Measurements from ENCODE around the gene RAB3A.
A peak's percentile ranks its signal among the peaks of the same experiment; 100 is the strongest.
"Not testable (repeated sequence)": the region's sequence is repeated elsewhere in the genome, so short reads cannot be mapped to it uniquely, and the experiment has no call there.

RAB3A gene

DNA sequence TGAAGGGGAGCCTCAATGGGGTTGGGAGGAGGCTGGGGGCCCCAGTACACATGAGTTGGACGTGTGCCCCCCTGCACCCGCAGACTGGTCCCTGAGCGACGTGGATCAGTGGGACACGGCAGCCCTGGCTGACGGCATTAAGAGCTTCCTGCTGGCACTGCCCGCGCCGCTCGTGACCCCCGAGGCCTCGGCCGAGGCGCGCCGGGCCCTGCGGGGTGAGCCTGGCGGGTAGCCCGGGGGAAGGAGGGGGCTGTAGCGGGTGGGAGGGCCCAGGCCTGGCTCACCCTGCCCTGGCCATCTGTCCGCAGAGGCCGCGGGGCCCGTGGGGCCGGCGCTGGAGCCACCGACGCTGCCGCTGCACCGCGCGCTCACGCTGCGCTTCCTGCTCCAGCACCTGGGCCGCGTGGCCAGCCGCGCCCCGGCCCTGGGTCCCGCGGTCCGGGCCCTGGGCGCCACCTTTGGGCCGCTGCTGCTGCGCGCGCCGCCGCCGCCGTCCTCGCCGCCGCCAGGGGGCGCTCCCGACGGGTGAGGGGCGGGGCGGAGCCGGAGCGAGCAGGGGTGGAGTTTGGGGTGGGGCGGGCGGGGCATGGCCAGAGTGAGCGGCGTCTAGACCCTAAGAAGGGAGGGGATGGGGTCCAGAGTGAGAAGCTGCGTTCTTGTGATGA lies 42.7 kb downstream of the RAB3A start:
- Histone ChIP-seq H3K27ac (ENCODE audit: low read length) (no peak overlapping the region), H3K4me3 (ENCODE audit: low read length) (no peak overlapping the region)

DNA sequence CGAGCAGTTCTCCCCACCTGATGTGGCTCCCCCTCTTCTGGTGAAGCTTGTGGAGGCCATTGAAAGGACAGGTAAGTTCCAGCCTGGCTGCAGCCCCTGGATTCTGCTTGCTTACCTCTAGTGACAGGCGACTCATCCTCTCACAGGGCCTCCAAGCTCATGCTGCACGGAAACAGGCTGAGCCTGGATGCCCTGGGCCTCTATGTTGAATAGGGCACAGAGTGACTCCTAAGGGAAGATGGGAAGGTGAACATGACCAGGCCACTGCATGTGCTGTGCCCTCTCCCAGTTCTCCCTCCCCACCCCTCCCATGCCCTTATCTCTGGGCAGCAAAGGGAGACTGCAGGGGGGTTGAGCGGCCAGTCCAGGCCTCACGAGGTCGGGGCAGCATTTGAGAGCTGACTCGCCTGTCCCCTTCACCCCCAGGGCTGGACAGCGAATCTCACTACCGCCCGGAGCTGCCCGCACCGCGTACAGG lies 43.3 kb downstream of the RAB3A start:
- peaks cover 11% of the 10 kb centered on the region for H3K36me3 ChIP-seq (ENCODE audit: control insufficient read depth, low read depth, low read length)
- peak overlapping the region; percentile 15 for H3K9ac ChIP-seq (ENCODE audit: low read length)
- H3K4me1 ChIP-seq (ENCODE audit: control insufficient read depth, low read depth, low read length), result no peaks in the 10 kb centered on the region
- no peak overlapping the region for H3K4me3 ChIP-seq (ENCODE audit: low read length)
- no peak overlapping the region for H3K27ac ChIP-seq (ENCODE audit: low read length)
- no peaks in the 10 kb centered on the region for H3K9me3 ChIP-seq (ENCODE audit: control insufficient read depth, low read depth, low read length)
- no peaks in the 10 kb centered on the region for H3K27me3 ChIP-seq (ENCODE audit: control insufficient read depth, insufficient read depth, low read length)

More for the DNA sequence above, 42.7 kb downstream of the RAB3A start:
- Histone ChIP-seq H3K4me1 (ENCODE audit: control insufficient read depth, low read depth, low read length) (no peaks in the 10 kb centered on the region), H3K27me3 (ENCODE audit: control insufficient read depth, insufficient read depth, low read length) (no peaks in the 10 kb centered on the region), H3K36me3 (ENCODE audit: control insufficient read depth, low read depth, low read length) (peaks cover 17% of the 10 kb centered on the region), H3K9me3 (ENCODE audit: control insufficient read depth, low read depth, low read length) (no peaks in the 10 kb centered on the region), H3K9ac (ENCODE audit: low read length) (peak overlapping the region; percentile 15)

DNA sequence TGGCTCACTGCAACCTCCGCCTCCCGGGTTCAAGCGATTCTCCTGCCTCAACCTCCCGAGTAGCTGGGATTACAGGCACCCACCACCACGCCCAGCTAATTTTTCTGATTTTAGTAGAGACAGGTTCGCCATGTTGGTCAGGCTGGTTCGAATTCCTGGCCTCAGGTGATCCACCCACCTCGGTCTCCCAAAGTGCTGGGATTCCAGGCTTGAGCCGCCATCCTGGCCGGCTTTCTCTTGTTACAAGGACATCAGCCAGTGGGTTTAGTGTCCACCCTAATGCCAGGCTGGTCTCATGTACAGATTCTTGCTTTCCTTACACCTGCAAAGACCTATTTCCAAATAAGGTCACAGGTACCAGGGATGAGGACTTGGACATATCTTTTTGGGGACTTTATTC lies 44.0 kb downstream of the RAB3A start:
- Histone ChIP-seq H3K36me3 (ENCODE audit: control insufficient read depth, low read depth, low read length) (peaks cover 10% of the 10 kb centered on the region), H3K4me3 (ENCODE audit: low read length) (no peak overlapping the region), H3K9me3 (ENCODE audit: control insufficient read depth, low read depth, low read length) (no peaks in the 10 kb centered on the region), H3K4me1 (ENCODE audit: control insufficient read depth, low read depth, low read length) (no peaks in the 10 kb centered on the region), H3K9ac (ENCODE audit: low read length) (no peak overlapping the region), H3K27me3 (ENCODE audit: control insufficient read depth, insufficient read depth, low read length) (no peaks in the 10 kb centered on the region), H3K27ac (ENCODE audit: low read length) (no peak overlapping the region)

DNA sequence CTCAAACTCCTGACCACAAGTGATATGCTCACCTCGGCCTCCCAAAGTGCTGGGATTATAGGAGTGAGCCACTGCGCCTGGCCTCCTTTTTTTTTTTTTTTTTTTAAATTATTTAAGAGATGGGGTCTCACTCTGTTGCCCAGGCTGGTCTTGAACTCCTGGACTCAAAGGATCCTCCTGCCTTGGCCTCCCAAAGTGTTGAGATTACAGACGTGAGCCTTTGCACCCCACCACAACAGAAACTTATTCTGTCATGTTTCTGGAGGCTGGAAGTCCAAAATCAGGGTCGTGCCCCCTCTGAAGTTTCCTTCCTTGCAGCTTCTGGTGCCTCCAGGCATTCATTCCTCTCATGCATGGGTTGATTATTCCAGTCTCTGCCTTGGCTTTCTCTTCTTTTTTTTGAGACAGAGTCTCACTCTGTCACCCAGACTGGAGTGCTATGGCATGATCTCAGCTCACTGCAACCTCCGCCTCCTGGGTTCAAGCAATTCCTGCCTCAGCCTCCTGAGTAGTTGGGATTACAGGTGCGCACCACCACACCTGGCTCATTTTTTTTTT lies 44.7 kb downstream of the RAB3A start:
- H3K27ac ChIP-seq (ENCODE audit: low read length); H3K4me1 ChIP-seq (ENCODE audit: control insufficient read depth, low read depth, low read length); H3K4me3 ChIP-seq (ENCODE audit: low read length); H3K9ac ChIP-seq (ENCODE audit: low read length); H3K9me3 ChIP-seq (ENCODE audit: control insufficient read depth, low read depth, low read length); H3K27me3 ChIP-seq (ENCODE audit: control insufficient read depth, insufficient read depth, low read length): not testable (repeated sequence)
- H3K36me3 ChIP-seq (ENCODE audit: control insufficient read depth, low read depth, low read length), result peaks cover 10% of the 10 kb centered on the region

DNA sequence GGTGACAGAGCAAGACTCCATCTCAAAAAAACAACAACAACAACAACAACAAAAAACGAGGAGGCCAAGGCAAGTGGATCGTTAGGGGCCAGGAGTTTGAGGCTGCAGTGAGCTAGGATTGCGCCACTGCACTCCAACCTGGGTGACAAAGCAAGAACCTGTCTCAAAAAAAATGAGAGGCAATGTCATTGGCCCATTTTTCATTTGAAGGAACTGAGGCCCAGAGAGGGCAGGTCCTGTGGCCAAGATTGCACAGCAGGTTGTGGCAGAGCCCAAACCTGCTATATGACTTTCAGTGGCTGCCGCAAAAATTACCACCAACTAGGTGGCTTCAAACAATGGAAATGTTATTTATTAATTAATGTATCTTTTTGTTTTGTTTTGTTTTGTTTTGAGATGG lies 45.4 kb downstream of the RAB3A start:
- H3K9ac ChIP-seq (ENCODE audit: low read length), result no peak overlapping the region
- no peaks in the 10 kb centered on the region for H3K9me3 ChIP-seq (ENCODE audit: control insufficient read depth, low read depth, low read length)
- H3K4me3 ChIP-seq (ENCODE audit: low read length), result no peak overlapping the region
- no peaks in the 10 kb centered on the region for H3K4me1 ChIP-seq (ENCODE audit: control insufficient read depth, low read depth, low read length)
- H3K27ac ChIP-seq (ENCODE audit: low read length), result no peak overlapping the region
- H3K36me3 ChIP-seq (ENCODE audit: control insufficient read depth, low read depth, low read length), result peaks cover 8% of the 10 kb centered on the region
- H3K27me3 ChIP-seq (ENCODE audit: control insufficient read depth, insufficient read depth, low read length), result no peaks in the 10 kb centered on the region

DNA sequence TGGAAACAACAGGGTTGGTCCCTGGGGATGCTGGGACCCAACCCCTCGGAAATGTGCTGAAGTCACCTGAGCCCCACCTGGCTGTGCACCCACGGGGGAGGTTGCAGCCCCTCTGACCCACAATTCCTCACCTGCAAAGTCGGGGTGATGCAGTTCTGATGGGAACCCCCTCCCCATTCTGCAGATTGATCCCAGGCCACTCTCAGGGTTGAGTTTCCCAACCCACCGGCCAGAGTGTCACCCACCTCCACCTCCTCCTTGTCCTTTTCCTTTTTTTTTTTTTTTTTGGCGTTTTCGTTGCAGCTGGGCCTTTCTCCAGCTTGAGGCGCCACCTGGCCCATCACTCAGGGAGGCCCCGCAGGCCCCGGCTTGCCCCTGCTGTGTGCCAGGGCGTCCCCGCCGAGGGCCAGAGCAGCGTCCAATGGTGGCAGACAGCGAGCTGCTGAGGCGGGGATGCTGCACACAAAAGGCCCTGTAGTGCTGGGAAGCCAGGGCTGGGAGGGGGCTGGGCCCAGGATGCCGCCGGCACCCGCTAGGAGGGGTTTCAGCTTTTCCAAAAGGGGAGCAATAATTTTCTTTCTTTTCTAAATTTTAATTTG lies 46.3 kb downstream of the RAB3A start:
- no peak overlapping the region for H3K9ac ChIP-seq (ENCODE audit: low read length)
- H3K9me3 ChIP-seq (ENCODE audit: control insufficient read depth, low read depth, low read length), result no peaks in the 10 kb centered on the region
- no peaks in the 10 kb centered on the region for H3K27me3 ChIP-seq (ENCODE audit: control insufficient read depth, insufficient read depth, low read length)
- no peak overlapping the region for H3K4me3 ChIP-seq (ENCODE audit: low read length)
- no peaks in the 10 kb centered on the region for H3K36me3 ChIP-seq (ENCODE audit: control insufficient read depth, low read depth, low read length)
- H3K4me1 ChIP-seq (ENCODE audit: control insufficient read depth, low read depth, low read length), result no peaks in the 10 kb centered on the region
- no peak overlapping the region for H3K27ac ChIP-seq (ENCODE audit: low read length)

DNA sequence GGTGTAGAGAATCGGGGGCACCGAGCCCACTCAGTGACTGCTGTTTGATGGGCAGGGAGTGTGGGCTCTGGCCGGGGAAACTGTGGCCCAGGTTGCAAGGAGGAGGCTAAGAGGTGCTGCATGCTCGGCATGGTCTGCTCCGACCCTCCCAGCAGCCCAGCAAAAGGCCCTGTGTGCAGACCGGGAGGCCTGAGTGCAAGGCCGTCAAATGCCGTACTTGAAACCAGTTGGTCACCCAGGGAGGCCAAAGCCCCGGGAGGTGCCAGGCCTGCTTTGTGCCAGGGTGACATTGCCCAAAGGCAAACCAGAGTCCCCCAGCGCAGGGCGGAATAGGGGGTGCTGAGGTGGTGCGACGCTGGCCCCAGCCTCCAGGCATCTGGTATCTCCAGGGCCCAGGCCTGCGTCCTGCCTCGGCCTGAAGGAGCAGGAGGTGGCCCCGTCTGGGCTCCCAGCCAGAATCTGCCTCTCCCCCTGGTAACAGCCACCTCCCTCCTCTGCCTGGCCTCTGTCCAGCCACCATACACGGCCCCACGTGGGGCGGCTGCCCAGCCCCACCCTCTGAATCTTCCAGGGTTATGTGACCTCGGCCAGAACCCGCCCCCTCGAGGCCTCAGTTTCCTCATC lies 46.9 kb downstream of the RAB3A start:
- Histone ChIP-seq H3K27me3 (ENCODE audit: control insufficient read depth, insufficient read depth, low read length) (no peaks in the 10 kb centered on the region), H3K4me3 (ENCODE audit: low read length) (no peak overlapping the region), H3K9ac (ENCODE audit: low read length) (no peak overlapping the region), H3K27ac (ENCODE audit: low read length) (no peak overlapping the region), H3K9me3 (ENCODE audit: control insufficient read depth, low read depth, low read length) (no peaks in the 10 kb centered on the region), H3K36me3 (ENCODE audit: control insufficient read depth, low read depth, low read length) (no peaks in the 10 kb centered on the region), H3K4me1 (ENCODE audit: control insufficient read depth, low read depth, low read length) (no peaks in the 10 kb centered on the region)

DNA sequence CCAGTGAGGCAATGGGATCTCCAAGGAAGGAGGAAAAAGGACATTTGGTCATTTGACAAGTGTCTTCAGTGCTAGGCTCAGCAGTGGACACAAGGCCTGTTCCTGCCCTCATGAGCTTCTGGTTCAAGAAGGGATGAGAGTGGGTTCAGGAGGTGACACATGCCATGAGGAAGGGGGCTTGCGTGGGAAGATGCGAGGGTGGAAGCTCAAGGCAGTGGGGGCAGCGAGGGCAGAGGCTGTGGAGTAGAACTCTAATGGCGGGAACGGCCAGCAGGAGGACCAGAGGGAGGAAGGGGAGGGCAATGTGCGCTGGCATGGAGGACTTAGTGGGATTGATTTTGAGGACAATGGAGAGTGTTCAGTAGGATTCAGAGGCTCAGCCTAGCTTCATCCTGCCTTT lies 47.6 kb downstream of the RAB3A start:
- Histone ChIP-seq H3K4me1 (ENCODE audit: control insufficient read depth, low read depth, low read length) (no peaks in the 10 kb centered on the region), H3K27ac (ENCODE audit: low read length) (no peak overlapping the region), H3K27me3 (ENCODE audit: control insufficient read depth, insufficient read depth, low read length) (no peaks in the 10 kb centered on the region), H3K9ac (ENCODE audit: low read length) (no peak overlapping the region), H3K36me3 (ENCODE audit: control insufficient read depth, low read depth, low read length) (no peaks in the 10 kb centered on the region), H3K9me3 (ENCODE audit: control insufficient read depth, low read depth, low read length) (no peaks in the 10 kb centered on the region), H3K4me3 (ENCODE audit: low read length) (no peak overlapping the region)

GRCh38 chr19:18155095-18156087 lies 48.5 kb downstream of the RAB3A start:
- Histone ChIP-seq H3K9me3 (ENCODE audit: control insufficient read depth, low read depth, low read length) (no peaks in the 10 kb centered on the region), H3K9ac (ENCODE audit: low read length) (no peak overlapping the region), H3K36me3 (ENCODE audit: control insufficient read depth, low read depth, low read length) (no peaks in the 10 kb centered on the region), H3K4me3 (ENCODE audit: low read length) (no peak overlapping the region), H3K4me1 (ENCODE audit: control insufficient read depth, low read depth, low read length) (no peaks in the 10 kb centered on the region), H3K27me3 (ENCODE audit: control insufficient read depth, insufficient read depth, low read length) (no peaks in the 10 kb centered on the region), H3K27ac (ENCODE audit: low read length) (no peak overlapping the region)

DNA sequence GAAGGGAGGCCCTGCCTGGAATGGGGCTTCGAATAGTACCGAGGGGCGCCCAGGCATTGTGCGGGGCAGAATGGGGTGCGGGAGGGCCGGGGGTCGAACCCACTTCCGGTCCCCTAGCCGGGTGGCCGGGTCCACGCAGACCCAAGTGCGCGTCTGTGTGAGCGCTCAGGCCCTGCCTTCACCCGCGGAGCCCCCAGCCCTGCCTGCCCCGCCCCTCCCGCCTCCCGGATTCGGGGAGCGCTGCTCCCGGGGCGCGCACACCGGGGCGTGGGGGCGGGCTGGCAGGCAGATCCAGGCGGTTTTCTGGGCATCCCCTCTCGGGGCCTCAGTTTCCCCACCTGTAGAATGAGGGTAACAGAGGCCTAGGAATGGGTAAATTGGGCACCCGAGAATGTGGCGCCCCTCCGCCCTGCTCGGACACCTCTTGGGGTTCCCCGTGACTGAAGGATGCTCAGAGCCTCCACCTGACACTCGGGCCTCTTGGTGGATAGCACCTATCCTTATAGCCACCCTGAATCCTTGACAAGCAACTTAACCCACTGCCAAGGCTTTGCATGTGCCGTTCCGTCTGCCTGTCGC lies 50.2 kb downstream of the RAB3A start:
- H3K9ac ChIP-seq (ENCODE audit: low read length), result peak overlapping the region; percentile 81
- no peaks in the 10 kb centered on the region for H3K4me1 ChIP-seq (ENCODE audit: control insufficient read depth, low read depth, low read length)
- H3K9me3 ChIP-seq (ENCODE audit: control insufficient read depth, low read depth, low read length), result no peaks in the 10 kb centered on the region
- no peak overlapping the region for H3K27ac ChIP-seq (ENCODE audit: low read length)
- H3K36me3 ChIP-seq (ENCODE audit: control insufficient read depth, low read depth, low read length), result no peaks in the 10 kb centered on the region
- H3K27me3 ChIP-seq (ENCODE audit: control insufficient read depth, insufficient read depth, low read length), result no peaks in the 10 kb centered on the region
- H3K4me3 ChIP-seq (ENCODE audit: low read length), result peak overlapping the region; percentile 66

Measured in iPS-18a (cell line).